HL-60 (cell line): ENCODE measurements around the gene MSI2.

Source experiments
- CTCF ChIP-seq: IDR thresholded peaks from one replicate; pipeline ENCODE4 v1.5.1; 2011; ENCODE audit warnings: low read length, control low read depth, inconsistent platforms; ENCODE audit not compliant: insufficient read depth
- GABPA ChIP-seq: IDR thresholded peaks from 2 replicates; pipeline ENCODE4 v1.6.1; 2012; ENCODE audit warnings: low read depth
- POLR2AphosphoS5 ChIP-seq: IDR thresholded peaks from 2 replicates; pipeline ENCODE4 v1.6.1; 2012; ENCODE audit warnings: low read depth

- TF ChIP-seq GABPA (no peak), CTCF (no peak), POLR2AphosphoS5 (no peak)
Observed at GRCh38 chr17:57603546-57603945, 347.2 kb downstream of the MSI2 start.
